ENCODE data around the gene MYH15.

Gene MYH15

DNA sequence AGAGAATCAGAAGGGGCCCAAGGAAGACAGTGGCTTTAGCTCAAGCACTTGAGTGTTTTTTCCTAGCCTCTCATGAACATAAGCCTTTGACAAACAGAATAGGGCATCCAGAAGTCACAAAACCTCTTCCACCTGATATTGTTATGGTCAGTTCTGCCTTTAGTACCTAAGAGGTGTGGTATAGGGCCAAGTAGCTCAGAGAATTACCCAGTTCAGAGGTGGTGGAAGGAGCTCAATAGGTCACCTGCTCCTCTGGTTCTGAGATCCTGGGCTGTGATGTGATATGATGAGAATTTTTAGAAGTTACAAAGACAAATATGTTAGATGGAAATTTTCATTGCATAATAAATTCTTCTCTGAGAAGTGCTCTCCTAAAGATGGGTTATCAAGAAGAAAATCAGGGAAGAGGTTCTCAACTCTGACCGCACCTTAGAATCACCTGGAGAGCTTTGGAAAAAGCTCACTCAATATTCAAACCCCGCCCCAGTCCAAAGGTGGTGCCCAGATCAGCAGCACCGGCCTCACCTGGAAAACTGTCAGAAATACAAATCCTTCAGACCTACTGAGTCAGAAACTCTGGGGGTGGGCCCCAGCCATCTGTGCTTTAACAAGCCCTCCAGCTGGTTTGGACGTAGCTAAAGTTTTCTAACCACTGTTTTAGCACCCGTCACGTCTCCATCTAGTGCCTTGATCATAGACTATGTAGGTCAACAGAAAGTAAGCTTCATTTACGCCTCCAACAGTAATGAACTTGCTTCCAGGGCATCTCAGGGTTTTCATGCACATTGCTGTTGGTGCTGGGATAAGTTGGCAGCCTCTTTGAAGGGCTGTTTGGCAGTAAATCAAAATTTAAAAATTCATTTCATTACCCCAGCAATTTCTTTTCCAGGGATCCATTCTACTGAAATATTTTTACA is 101.3 kb downstream of the MYH15 start:
- in situ Hi-C loops (cut with MboI; ENCODE audit: low pct_unique_long_range_greater_than_20kb, low sequenced_read_pairs, unreplicated experiment) = loop anchor here (10.0 to 25.0 kb wide), 2 partner anchors 264 to 472 kb away; no protein-coding TSS in a partner anchor
- no peak for DNase-seq (ENCODE audit: low spot score)
- TF ChIP-seq, protein P1, sequence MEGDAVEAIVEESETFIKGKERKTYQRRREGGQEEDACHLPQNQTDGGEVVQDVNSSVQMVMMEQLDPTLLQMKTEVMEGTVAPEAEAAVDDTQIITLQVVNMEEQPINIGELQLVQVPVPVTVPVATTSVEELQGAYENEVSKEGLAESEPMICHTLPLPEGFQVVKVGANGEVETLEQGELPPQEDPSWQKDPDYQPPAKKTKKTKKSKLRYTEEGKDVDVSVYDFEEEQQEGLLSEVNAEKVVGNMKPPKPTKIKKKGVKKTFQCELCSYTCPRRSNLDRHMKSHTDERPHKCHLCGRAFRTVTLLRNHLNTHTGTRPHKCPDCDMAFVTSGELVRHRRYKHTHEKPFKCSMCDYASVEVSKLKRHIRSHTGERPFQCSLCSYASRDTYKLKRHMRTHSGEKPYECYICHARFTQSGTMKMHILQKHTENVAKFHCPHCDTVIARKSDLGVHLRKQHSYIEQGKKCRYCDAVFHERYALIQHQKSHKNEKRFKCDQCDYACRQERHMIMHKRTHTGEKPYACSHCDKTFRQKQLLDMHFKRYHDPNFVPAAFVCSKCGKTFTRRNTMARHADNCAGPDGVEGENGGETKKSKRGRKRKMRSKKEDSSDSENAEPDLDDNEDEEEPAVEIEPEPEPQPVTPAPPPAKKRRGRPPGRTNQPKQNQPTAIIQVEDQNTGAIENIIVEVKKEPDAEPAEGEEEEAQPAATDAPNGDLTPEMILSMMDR (IDR thresholded peaks at IDR 0.05; ENCODE audit: extremely low read depth, insufficient read depth, missing control alignments) = no peak

- TF ChIP-seq, protein P1 (IDR thresholded peaks at IDR 0.05; ENCODE audit: extremely low read depth, insufficient read depth, missing control alignments) = no peak
- in situ Hi-C loops (cut with MboI; ENCODE audit: low pct_unique_long_range_greater_than_20kb, low sequenced_read_pairs, unreplicated experiment) = loop anchor here (10.0 to 25.0 kb wide), 2 partner anchors 263 to 471 kb away; no protein-coding TSS in a partner anchor
- no peak for DNase-seq (ENCODE audit: low spot score)
These were observed 102.5 kb downstream of the MYH15 start for GRCh38 chr3:108407886-108408285.

DNA sequence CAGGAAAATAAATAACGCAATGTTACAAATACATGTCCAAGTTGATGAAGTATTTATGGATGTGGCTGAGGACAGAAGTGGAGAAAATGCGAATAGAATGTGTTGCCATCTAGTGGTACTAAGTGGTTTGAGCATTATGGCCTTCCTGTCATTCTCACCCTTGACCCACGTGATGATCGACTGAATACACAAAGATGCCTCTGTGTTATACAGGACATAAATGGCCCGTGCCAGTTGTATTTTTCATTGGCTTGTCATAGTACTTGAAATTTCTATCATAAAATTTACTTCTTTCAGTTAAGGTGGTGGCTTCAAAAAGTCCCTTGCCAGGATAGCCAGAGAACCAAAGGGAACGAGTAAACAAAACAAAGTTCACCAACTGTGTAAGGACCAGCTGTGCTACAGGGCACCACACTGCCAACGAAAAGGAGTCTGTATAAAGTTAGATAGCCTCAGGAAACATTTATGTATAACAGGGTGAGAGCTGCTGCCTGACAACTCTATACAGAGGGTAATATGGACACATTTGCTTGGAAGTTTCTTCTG is 103.7 kb downstream of the MYH15 start:
- in situ Hi-C loops (cut with MboI; ENCODE audit: low pct_unique_long_range_greater_than_20kb, low sequenced_read_pairs, unreplicated experiment) = loop anchor here (10.0 to 25.0 kb wide), 2 partner anchors 262 to 469 kb away; no protein-coding TSS in a partner anchor
- TF ChIP-seq, protein P1 (IDR thresholded peaks at IDR 0.05; ENCODE audit: extremely low read depth, insufficient read depth, missing control alignments) = peak; percentile 75
- DNase-seq (ENCODE audit: low spot score) = peak; percentile 73

- DNase-seq (ENCODE audit: low spot score) = no peak
- in situ Hi-C loops (cut with MboI; ENCODE audit: low pct_unique_long_range_greater_than_20kb, low sequenced_read_pairs, unreplicated experiment) = loop anchor here (10.0 to 25.0 kb wide), 2 partner anchors 261 to 469 kb away; no protein-coding TSS in a partner anchor
- TF ChIP-seq, protein P1 (IDR thresholded peaks at IDR 0.05; ENCODE audit: extremely low read depth, insufficient read depth, missing control alignments) = no peak
These were observed 104.2 kb downstream of the MYH15 start for GRCh38 chr3:108406063-108406660.

DNA sequence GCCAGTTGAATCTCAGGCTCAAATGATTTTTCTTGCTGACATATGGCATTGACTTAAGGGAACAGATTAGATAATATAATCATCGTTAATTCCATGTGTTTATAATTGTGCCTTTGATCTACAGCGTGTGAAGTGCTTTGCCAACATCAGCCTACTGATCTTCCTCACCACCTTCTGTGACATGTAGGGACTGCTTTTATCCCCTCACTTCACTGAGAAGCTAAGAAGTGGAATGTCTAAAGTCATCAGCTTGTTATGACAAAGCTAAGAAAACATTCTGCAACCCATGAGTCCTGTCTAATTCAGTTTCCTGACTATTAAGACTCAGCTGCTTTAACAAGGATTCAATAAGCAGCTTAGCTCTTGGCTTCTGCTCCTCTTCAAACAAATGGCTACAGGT is 106.0 kb downstream of the MYH15 start:
- TF ChIP-seq, protein P1 (IDR thresholded peaks at IDR 0.05; ENCODE audit: extremely low read depth, insufficient read depth, missing control alignments) = no peak
- in situ Hi-C loops (cut with MboI; ENCODE audit: low pct_unique_long_range_greater_than_20kb, low sequenced_read_pairs, unreplicated experiment) = loop anchor here (10.0 to 25.0 kb wide), 2 partner anchors 260 to 467 kb away; no protein-coding TSS in a partner anchor
- no peak for DNase-seq (ENCODE audit: low spot score)

GRCh38 chr3:108403686-108404345 is 106.6 kb downstream of the MYH15 start:
- no peak for DNase-seq (ENCODE audit: low spot score)
- in situ Hi-C loops (cut with MboI; ENCODE audit: low pct_unique_long_range_greater_than_20kb, low sequenced_read_pairs, unreplicated experiment) = loop anchor here (10.0 to 25.0 kb wide), 2 partner anchors 259 to 467 kb away; no protein-coding TSS in a partner anchor
- TF ChIP-seq, protein P1 (IDR thresholded peaks at IDR 0.05; ENCODE audit: extremely low read depth, insufficient read depth, missing control alignments) = no peak

Data from GM13977 (cell line).